ENCODE results near the gene NDUFS2. TPM values are rescaled to one million over a fixed set of nuclear protein-coding genes. Genes with fewer than 3 reads are reported as not detected.

Gene NDUFS2
- total and polyA plus RNA-seq, 2 of the 8 experiments (the other 6 are each of a cell fraction or from before 2014, with no cell fraction given), result 95.1 to 113 TPM

DNA sequence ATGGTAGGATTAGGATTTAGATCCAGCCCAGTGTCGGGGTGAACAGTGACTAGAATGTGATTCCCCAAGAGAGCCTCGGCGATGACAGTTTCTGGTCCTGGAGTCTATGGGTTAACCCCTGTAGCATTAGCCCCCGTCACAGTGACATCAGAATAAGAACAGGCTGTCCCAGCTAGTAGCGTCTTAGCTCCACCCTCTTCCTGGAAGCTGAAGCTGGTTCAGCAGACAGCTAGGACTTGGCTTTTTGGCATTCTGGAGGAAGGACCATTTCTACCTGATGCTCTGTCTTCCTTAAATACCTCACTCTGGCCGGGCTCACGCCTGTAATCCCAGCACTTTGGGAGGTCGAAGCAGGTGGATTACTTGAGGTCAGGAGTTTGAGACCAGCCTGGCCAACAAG lies 5.0 kb downstream of the NDUFS2 start:
- DNase-seq (ENCODE audit: low read depth in 1 of 2, low spot score in 2 of 2), result no peak
- H3K27ac ChIP-seq (ENCODE audit: low read depth, low read length), result no peak overlapping the region
- no peaks in the 10 kb centered on the region for H3K27me3 ChIP-seq (replicated peaks in 1 of 4; ENCODE audit: control insufficient read depth in 3 of 4, extremely low read depth in 1 of 4, insufficient read depth in 3 of 4, low read length in 3 of 4)
- H4K8ac ChIP-seq (ENCODE audit: extremely low read depth, insufficient read depth, low read length), result no peak overlapping the region
- H3K18ac ChIP-seq (ENCODE audit: extremely low read depth, low read length), result no peak overlapping the region
- H2BK12ac ChIP-seq (ENCODE audit: low read depth, low read length), result no peak overlapping the region
- H3K9me3 ChIP-seq (ENCODE audit: insufficient read depth in 2 of 2, low read depth in 1 of 2, low read length in 1 of 2), result no peaks in the 10 kb centered on the region
- POLR2A ChIA-PET (ENCODE audit: partially characterized antibody), result interaction anchor here (1.4 kb wide), 1 partner anchor 9 kb away, joined by 3 read pairs; no protein-coding TSS in a partner anchor
- H3K23ac ChIP-seq (ENCODE audit: insufficient read length), result no peak overlapping the region
- WGBS, 2 experiments (ENCODE audit: extremely low coverage in 1 of 2, insufficient coverage in 1 of 2, insufficient read length in 1 of 2, insufficient replicate concordance in 2 of 2, low coverage in 1 of 2, low lambda C conversion rate in 2 of 2, missing lambda C conversion rate in 1 of 2), result 82% methylated on average over 8 of the region's 8 CpGs; no CpG with 5 or more reads in 1 of the 2 experiments
- no peak for FAIRE-seq
- H3K4me1 ChIP-seq (replicated peaks in 1 of 4; ENCODE audit: control insufficient read depth in 3 of 4, insufficient read depth in 4 of 4, low read length in 3 of 4), result peaks cover 0 to 4% (median 1%) of the 10 kb centered on the region in 4 experiments; a peak in 4 of 7 replicates
- peaks cover 27 to 66% (median 44%) of the 10 kb centered on the region in 4 experiments for H3K36me3 ChIP-seq (ENCODE audit: control insufficient read depth in 2 of 4, insufficient read depth in 4 of 4, low read length in 3 of 4)
- peaks cover 1 to 8% of the 10 kb centered on the region in 2 experiments for H4K20me1 ChIP-seq (replicated peaks in 1 of 2; ENCODE audit: control insufficient read depth in 1 of 2, insufficient read depth in 2 of 2, low read length in 2 of 2)
- H3K79me1 ChIP-seq (ENCODE audit: low read depth, low read length), result peaks cover 2% of the 10 kb centered on the region; the same call in 1 of the 2 replicates
- no peak overlapping the region for H3K56ac ChIP-seq (replicated peaks; ENCODE audit: insufficient read length, low read depth, low read length)
- H3K79me2 ChIP-seq (ENCODE audit: control insufficient read depth in 1 of 2, insufficient read depth in 2 of 2, low read length in 2 of 2), result peaks cover 0 to 9% of the 10 kb centered on the region in 2 experiments; a peak in 2 of 4 replicates
- no peak overlapping the region for H2AFZ ChIP-seq (ENCODE audit: low read length)
- H2AK5ac ChIP-seq (ENCODE audit: low read depth, low read length), result no peak overlapping the region
- H2BK20ac ChIP-seq (ENCODE audit: low read length), result no peak overlapping the region
- no peak overlapping the region for H3K4me2 ChIP-seq (ENCODE audit: insufficient read depth in 1 of 2, low read depth in 2 of 2, low read length in 2 of 2)
- H2BK120ac ChIP-seq (replicated peaks; ENCODE audit: low read depth, low read length), result no peak overlapping the region
- no peak overlapping the region for H4K5ac ChIP-seq (ENCODE audit: insufficient read length, low read depth, low read length)
- no peak overlapping the region for H3K4me3 ChIP-seq (ENCODE audit: extremely low read depth in 1 of 4, insufficient read depth in 2 of 4, low read depth in 3 of 4, low read length in 4 of 4)
- H3K4ac ChIP-seq (replicated peaks; ENCODE audit: insufficient read length, low read depth, low read length), result no peak overlapping the region
- no peak overlapping the region for H3K9ac ChIP-seq (replicated peaks in 1 of 4; ENCODE audit: extremely low read depth in 1 of 4, low read depth in 3 of 4, low read length in 3 of 4)
- CTCF ChIA-PET (ENCODE audit: partially characterized antibody), result interaction anchor here (1.3 to 17.6 kb wide), 5 partner anchors 10 to 175 kb away, joined by 3 to 427 read pairs (median 13); partner anchors contain the start of genes APOA2, FCER1G and TOMM40L
- H3K23me2 ChIP-seq (ENCODE audit: low read depth, low read length), result peaks cover 3% of the 10 kb centered on the region
- no peak overlapping the region for H2BK5ac ChIP-seq (ENCODE audit: low read depth, low read length)
- TF ChIP-seq, protein P1, sequence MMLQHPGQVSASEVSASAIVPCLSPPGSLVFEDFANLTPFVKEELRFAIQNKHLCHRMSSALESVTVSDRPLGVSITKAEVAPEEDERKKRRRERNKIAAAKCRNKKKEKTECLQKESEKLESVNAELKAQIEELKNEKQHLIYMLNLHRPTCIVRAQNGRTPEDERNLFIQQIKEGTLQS (IDR thresholded peaks at IDR 0.05; ENCODE audit: insufficient read depth, low read depth, low read length), result no peak
- TF ChIP-seq SIX5 (IDR thresholded peaks at IDR 0.05; ENCODE audit: low read depth, low read length), result no peak
- TF ChIP-seq MAFK (IDR thresholded peaks at IDR 0.05; ENCODE audit: low read depth, low read length), result no peak
- H3K14ac ChIP-seq (ENCODE audit: insufficient read length), result no peak overlapping the region
- H4K91ac ChIP-seq (replicated peaks; ENCODE audit: insufficient read length, low read length), result no peak overlapping the region
- no peak overlapping the region for H2BK15ac ChIP-seq (ENCODE audit: low read length)

Data from H1 (cell line).